Liver (tissue), 9 donors: ENCODE measurements around the gene HUWE1. TPM values are rescaled to one million over a fixed set of nuclear protein-coding genes. Genes with fewer than 3 reads are reported as not detected.

Experiments
- DNase-seq: peaks from one replicate; pipeline ENCODE4 v3.0.0-alpha.2; 2017; ENCODE audit warnings: low spot score
- H3K27ac ChIP-seq, 2 donors: one replicate each; pipeline ENCODE4 v1.7.0; 2013; ENCODE audit warnings: inconsistent platforms in 2 of 2, low read length in 2 of 2, control low read depth in 1 of 2, low read depth in 1 of 2, mild to moderate bottlenecking in 1 of 2
- H3K27me3 ChIP-seq, 4 donors: one replicate each; pipeline versions ENCODE4 v1.6.1 to v1.7.0; 2013; ENCODE audit warnings: low read length in 3 of 4, inconsistent platforms in 1 of 4, mild to moderate bottlenecking in 1 of 4, moderate library complexity in 1 of 4; ENCODE audit not compliant: control insufficient read depth in 4 of 4, insufficient read depth in 4 of 4
- H3K36me3 ChIP-seq, 4 donors: one replicate each; pipeline versions ENCODE4 v1.6.1 to v1.7.0; 2013; ENCODE audit warnings: low read length in 3 of 4, mild to moderate bottlenecking in 3 of 4, low read depth in 1 of 4, moderate library complexity in 1 of 4; ENCODE audit not compliant: control insufficient read depth in 4 of 4, insufficient read depth in 3 of 4
- H3K4me1 ChIP-seq, 4 donors: one replicate each; pipeline versions ENCODE4 v1.6.1 to v1.7.0; 2013; ENCODE audit warnings: low read length in 3 of 4, mild to moderate bottlenecking in 3 of 4, moderate library complexity in 1 of 4; ENCODE audit not compliant: control insufficient read depth in 4 of 4, insufficient read depth in 4 of 4
- H3K4me3 ChIP-seq, 3 donors: one replicate each; pipeline versions ENCODE4 v1.6.1 to v1.7.0; 2013; ENCODE audit warnings: low read length in 3 of 3, control low read depth in 1 of 3, low read depth in 1 of 3, mild to moderate bottlenecking in 1 of 3
- H3K9ac ChIP-seq, 2 donors: one replicate each; pipeline ENCODE4 v1.7.0; 2013; ENCODE audit warnings: low read length in 2 of 2, mild to moderate bottlenecking in 2 of 2, moderate library complexity in 2 of 2, control low read depth in 1 of 2, low read depth in 1 of 2
- H3K9me3 ChIP-seq, 4 donors: one replicate each; pipeline versions ENCODE4 v1.6.1 to v1.7.0; 2013; ENCODE audit warnings: low read length in 3 of 4; ENCODE audit not compliant: control insufficient read depth in 4 of 4
- EGR1 ChIP-seq, 2 donors: IDR thresholded peaks; 2 replicates each; pipeline ENCODE4 v1.6.1; 2016 to 2018; ENCODE audit warnings: antibody characterized with exemption in 2 of 2, low read depth in 2 of 2
- FOXA1 ChIP-seq: IDR thresholded peaks from 2 replicates; pipeline ENCODE4 v1.6.1; 2016; ENCODE audit warnings: antibody characterized with exemption
- FOXA2 ChIP-seq: IDR thresholded peaks from 2 replicates; pipeline ENCODE4 v1.6.1; 2016; ENCODE audit warnings: antibody characterized with exemption
- GABPA ChIP-seq, 2 donors: IDR thresholded peaks in 1 of 2; conservative IDR thresholded peaks in 1 of 2; 2 replicates each; pipeline ENCODE4 v1.6.1; 2016; ENCODE audit warnings: antibody characterized with exemption in 2 of 2, mild to moderate bottlenecking in 1 of 2, moderate library complexity in 1 of 2
- HNF4A ChIP-seq, 2 donors: conservative IDR thresholded peaks; 2 replicates each; pipeline ENCODE4 v1.6.1; 2016; ENCODE audit warnings: antibody characterized with exemption in 2 of 2, mild to moderate bottlenecking in 2 of 2
- HNF4G ChIP-seq: IDR thresholded peaks from 2 replicates; pipeline ENCODE4 v1.6.1; 2016; ENCODE audit warnings: antibody characterized with exemption
- JUND ChIP-seq, 2 donors: IDR thresholded peaks; 2 replicates each; pipeline ENCODE4 v1.6.1; 2016; ENCODE audit warnings: antibody characterized with exemption in 2 of 2
- NR2F2 ChIP-seq: IDR thresholded peaks from 2 replicates; pipeline ENCODE4 v1.6.1; 2016; ENCODE audit warnings: antibody characterized with exemption
- RAD21 ChIP-seq, 2 donors: IDR thresholded peaks; 2 replicates each; pipeline ENCODE4 v1.6.1; 2016; ENCODE audit warnings: antibody characterized with exemption in 2 of 2, mild to moderate bottlenecking in 2 of 2
- RXRA ChIP-seq, 2 donors: IDR thresholded peaks; 2 replicates each; pipeline ENCODE4 v1.6.1; 2017 to 2018; ENCODE audit warnings: antibody characterized with exemption in 2 of 2, mild to moderate bottlenecking in 1 of 2
- SP1 ChIP-seq: IDR thresholded peaks from 2 replicates; pipeline ENCODE4 v1.6.1; 2018; ENCODE audit warnings: antibody characterized with exemption, mild to moderate bottlenecking
- TAF1 ChIP-seq: conservative IDR thresholded peaks from 2 replicates; pipeline ENCODE4 v1.6.1; 2016; ENCODE audit warnings: antibody characterized with exemption, mild to moderate bottlenecking
- YY1 ChIP-seq: IDR thresholded peaks from 2 replicates; pipeline ENCODE4 v1.6.1; 2016; ENCODE audit warnings: antibody characterized with exemption, mild to moderate bottlenecking
- WGBS: extraction: QIAGEN DNeasy Blood & Tissue Kit; methylation state at CpG from one replicate; pipeline ENCODE4 v1.1.7; 2013; 5-methylcytosine and 5-hydroxymethylcytosine counted together
- polyA plus RNA-seq, 2 donors: library from polyadenylated mRNA; stranded (reverse) in 1 of 2; unstranded in 1 of 2; fragments of 200-250 nt in 1 of 2; fragments of >200 nt in 1 of 2; fragmentation: Nextera tagmentation in 1 of 2; extraction: Ambion mirVana in 1 of 2; gene quantifications; one replicate each; pipeline versions ENCODE4 v1.2.1 to v1.2.3, GENCODE V29; 2013 to 2015
- total RNA-seq, 2 donors: library from RNA; depleted of rRNA; stranded (reverse); fragments of >200 nt; gene quantifications; one replicate each; pipeline ENCODE4 v1.2.3, GENCODE V29; 2014
- TF ChIP-seq, protein P1 (sequence below): IDR thresholded peaks from 2 replicates; pipeline ENCODE4 v1.6.1; 2016; ENCODE audit warnings: antibody characterized with exemption, mild to moderate bottlenecking
- TF ChIP-seq, protein P2 (sequence below): IDR thresholded peaks from 2 replicates; pipeline ENCODE4 v1.6.1; 2016; ENCODE audit warnings: antibody characterized with exemption
- TF ChIP-seq, protein P3 (sequence below): IDR thresholded peaks from 2 replicates; pipeline ENCODE4 v1.6.1; 2016; ENCODE audit warnings: antibody characterized with exemption
- TF ChIP-seq, protein P4 (sequence below): fragments of 150-350 bp; IDR thresholded peaks from 2 replicates; pipeline ENCODE4 v1.5.1; 2017; ENCODE audit warnings: improper control_type of control experiment, low read depth, low read length; ENCODE audit not compliant: missing input control
- TF ChIP-seq, protein P5 (sequence below): IDR thresholded peaks from 2 replicates; pipeline ENCODE4 v1.6.1; 2016; ENCODE audit warnings: antibody characterized with exemption
- donor health status: healthy.
- donor health status: healthy.
- donor health status: healthy.
- donor health status: healthy.
- donor health status: healthy.

The HUWE1 gene
- total and polyA plus RNA-seq, 4 donors: 20.2 to 75.8 (median 37.7) TPM

DNA sequence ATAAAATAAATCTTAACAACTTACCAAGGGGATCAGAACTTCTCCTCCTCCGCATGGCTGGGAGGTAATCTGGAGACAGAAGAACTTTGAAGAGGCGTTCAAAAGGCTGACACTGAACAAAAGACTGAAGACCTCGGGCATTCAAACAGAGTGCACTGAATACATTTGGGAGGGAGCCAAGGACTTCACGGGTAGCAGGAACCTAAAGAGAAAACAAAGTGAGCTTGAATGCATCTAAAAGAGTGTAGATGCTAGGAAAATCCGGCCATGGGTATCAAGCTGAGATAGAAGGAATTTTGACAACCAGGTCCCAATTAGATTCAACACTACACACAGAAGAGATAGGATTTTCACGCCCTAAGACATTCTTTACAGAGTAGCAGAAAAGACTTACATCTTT, 69.6 kb downstream of the HUWE1 start:
- Histone ChIP-seq H3K27ac (no peak overlapping the region), H3K9me3 (no peaks in the 10 kb centered on the region), H3K36me3 (peaks cover 8 to 74% (median 41%) of the 10 kb centered on the region in 4 donors), H3K27me3 (no peaks in the 10 kb centered on the region), H3K4me1 (no peaks in the 10 kb centered on the region), H3K4me3 (no peak overlapping the region), H3K9ac (no peak overlapping the region)
- no peak for DNase-seq
- TF ChIP-seq SP1: no peak
- no peak for TF ChIP-seq YY1
- TF ChIP-seq, protein P1, sequence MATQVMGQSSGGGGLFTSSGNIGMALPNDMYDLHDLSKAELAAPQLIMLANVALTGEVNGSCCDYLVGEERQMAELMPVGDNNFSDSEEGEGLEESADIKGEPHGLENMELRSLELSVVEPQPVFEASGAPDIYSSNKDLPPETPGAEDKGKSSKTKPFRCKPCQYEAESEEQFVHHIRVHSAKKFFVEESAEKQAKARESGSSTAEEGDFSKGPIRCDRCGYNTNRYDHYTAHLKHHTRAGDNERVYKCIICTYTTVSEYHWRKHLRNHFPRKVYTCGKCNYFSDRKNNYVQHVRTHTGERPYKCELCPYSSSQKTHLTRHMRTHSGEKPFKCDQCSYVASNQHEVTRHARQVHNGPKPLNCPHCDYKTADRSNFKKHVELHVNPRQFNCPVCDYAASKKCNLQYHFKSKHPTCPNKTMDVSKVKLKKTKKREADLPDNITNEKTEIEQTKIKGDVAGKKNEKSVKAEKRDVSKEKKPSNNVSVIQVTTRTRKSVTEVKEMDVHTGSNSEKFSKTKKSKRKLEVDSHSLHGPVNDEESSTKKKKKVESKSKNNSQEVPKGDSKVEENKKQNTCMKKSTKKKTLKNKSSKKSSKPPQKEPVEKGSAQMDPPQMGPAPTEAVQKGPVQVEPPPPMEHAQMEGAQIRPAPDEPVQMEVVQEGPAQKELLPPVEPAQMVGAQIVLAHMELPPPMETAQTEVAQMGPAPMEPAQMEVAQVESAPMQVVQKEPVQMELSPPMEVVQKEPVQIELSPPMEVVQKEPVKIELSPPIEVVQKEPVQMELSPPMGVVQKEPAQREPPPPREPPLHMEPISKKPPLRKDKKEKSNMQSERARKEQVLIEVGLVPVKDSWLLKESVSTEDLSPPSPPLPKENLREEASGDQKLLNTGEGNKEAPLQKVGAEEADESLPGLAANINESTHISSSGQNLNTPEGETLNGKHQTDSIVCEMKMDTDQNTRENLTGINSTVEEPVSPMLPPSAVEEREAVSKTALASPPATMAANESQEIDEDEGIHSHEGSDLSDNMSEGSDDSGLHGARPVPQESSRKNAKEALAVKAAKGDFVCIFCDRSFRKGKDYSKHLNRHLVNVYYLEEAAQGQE: no peak
- TF ChIP-seq FOXA1: no peak
- TF ChIP-seq GABPA (IDR thresholded peaks at IDR 0.05 in 1 of 2, conservative IDR thresholded peaks at IDR 0.05 in 1 of 2): no peak
- TF ChIP-seq, protein P2, sequence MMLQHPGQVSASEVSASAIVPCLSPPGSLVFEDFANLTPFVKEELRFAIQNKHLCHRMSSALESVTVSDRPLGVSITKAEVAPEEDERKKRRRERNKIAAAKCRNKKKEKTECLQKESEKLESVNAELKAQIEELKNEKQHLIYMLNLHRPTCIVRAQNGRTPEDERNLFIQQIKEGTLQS: no peak
- no peak for TF ChIP-seq JUND (IDR thresholded peaks at IDR 0.05)
- TF ChIP-seq, protein P3, sequence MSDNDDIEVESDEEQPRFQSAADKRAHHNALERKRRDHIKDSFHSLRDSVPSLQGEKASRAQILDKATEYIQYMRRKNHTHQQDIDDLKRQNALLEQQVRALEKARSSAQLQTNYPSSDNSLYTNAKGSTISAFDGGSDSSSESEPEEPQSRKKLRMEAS: no peak
- TF ChIP-seq, protein P4, sequence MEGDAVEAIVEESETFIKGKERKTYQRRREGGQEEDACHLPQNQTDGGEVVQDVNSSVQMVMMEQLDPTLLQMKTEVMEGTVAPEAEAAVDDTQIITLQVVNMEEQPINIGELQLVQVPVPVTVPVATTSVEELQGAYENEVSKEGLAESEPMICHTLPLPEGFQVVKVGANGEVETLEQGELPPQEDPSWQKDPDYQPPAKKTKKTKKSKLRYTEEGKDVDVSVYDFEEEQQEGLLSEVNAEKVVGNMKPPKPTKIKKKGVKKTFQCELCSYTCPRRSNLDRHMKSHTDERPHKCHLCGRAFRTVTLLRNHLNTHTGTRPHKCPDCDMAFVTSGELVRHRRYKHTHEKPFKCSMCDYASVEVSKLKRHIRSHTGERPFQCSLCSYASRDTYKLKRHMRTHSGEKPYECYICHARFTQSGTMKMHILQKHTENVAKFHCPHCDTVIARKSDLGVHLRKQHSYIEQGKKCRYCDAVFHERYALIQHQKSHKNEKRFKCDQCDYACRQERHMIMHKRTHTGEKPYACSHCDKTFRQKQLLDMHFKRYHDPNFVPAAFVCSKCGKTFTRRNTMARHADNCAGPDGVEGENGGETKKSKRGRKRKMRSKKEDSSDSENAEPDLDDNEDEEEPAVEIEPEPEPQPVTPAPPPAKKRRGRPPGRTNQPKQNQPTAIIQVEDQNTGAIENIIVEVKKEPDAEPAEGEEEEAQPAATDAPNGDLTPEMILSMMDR: no peak
- no peak for TF ChIP-seq EGR1 (IDR thresholded peaks at IDR 0.05; ENCODE audit: low read depth in 2 of 2)
- TF ChIP-seq, protein P5, sequence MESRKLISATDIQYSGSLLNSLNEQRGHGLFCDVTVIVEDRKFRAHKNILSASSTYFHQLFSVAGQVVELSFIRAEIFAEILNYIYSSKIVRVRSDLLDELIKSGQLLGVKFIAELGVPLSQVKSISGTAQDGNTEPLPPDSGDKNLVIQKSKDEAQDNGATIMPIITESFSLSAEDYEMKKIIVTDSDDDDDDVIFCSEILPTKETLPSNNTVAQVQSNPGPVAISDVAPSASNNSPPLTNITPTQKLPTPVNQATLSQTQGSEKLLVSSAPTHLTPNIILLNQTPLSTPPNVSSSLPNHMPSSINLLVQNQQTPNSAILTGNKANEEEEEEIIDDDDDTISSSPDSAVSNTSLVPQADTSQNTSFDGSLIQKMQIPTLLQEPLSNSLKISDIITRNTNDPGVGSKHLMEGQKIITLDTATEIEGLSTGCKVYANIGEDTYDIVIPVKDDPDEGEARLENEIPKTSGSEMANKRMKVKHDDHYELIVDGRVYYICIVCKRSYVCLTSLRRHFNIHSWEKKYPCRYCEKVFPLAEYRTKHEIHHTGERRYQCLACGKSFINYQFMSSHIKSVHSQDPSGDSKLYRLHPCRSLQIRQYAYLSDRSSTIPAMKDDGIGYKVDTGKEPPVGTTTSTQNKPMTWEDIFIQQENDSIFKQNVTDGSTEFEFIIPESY: no peak
- TF ChIP-seq RXRA (IDR thresholded peaks at IDR 0.05): no peak
- TF ChIP-seq HNF4A (conservative IDR thresholded peaks at IDR 0.05): no peak
- no peak for TF ChIP-seq HNF4G
- no peak for TF ChIP-seq TAF1
- no peak for TF ChIP-seq NR2F2
- no peak for TF ChIP-seq FOXA2
- WGBS: 94% methylated on average over 6 of the region's 6 CpGs

DNA sequence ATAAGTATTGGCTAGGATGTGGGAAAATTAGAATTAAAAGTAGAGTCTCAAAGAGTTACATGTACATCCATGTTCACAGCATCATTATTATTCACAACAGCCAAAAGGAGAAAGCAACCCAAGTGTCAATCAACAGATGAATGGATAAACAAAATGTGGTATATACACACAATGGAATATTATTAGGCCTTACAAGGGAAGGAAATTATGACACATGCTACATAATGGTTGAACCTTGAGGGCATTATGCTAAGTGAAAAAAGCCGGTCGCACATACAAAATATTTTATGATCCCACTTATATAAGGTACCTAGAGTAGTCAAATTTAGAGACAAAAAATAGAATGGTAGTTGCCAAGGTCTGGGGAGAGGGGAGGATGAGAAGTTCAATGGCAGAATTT, 80.1 kb downstream of the HUWE1 start:
- Histone ChIP-seq H3K4me3 (no peak overlapping the region), H3K9ac (no peak overlapping the region), H3K4me1 (no peaks in the 10 kb centered on the region), H3K9me3 (no peaks in the 10 kb centered on the region), H3K36me3 (peaks cover 5 to 62% (median 40%) of the 10 kb centered on the region in 4 donors), H3K27ac (no peak overlapping the region), H3K27me3 (no peaks in the 10 kb centered on the region)
- no peak for DNase-seq
- WGBS: over 99% methylated on average over 2 of the region's 2 CpGs
- TF ChIP-seq RXRA (IDR thresholded peaks at IDR 0.05) (no peak), FOXA1 (no peak), EGR1 (IDR thresholded peaks at IDR 0.05; ENCODE audit: low read depth in 2 of 2) (no peak), FOXA2 (no peak), JUND (IDR thresholded peaks at IDR 0.05) (no peak), GABPA (IDR thresholded peaks at IDR 0.05 in 1 of 2, conservative IDR thresholded peaks at IDR 0.05 in 1 of 2) (no peak), HNF4G (no peak), HNF4A (conservative IDR thresholded peaks at IDR 0.05) (no peak), RAD21 (IDR thresholded peaks at IDR 0.05) (no peak), NR2F2 (no peak), TAF1 (no peak), SP1 (no peak)
- TF ChIP-seq, protein P5: no peak
- TF ChIP-seq, protein P3: no peak
- TF ChIP-seq, protein P2: no peak
- TF ChIP-seq, protein P4: no peak
